Activated CD8-positive, alpha-beta memory T cell treated with anti-CD3 and anti-CD28 coated beads for 4 hours (primary cell): ENCODE data around the gene SIX4.

Source experiments
- DNase-seq, 2 donors: peaks; one replicate each; pipeline ENCODE4 v3.0.0-alpha.2; 2020; ENCODE audit warnings: low read depth in 2 of 2

SIX4 gene

DNA sequence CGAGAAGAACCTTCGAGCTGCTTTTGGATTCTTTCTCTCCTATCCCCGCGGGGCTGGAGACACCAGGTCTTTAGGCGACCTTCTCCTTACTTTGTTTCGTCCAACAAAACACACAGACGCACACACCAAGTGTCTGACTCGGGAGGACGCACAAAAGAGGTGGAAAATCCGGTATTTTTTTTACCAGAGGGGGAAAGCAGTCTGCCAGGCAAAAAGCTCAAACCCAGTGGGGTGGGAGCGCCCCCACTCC is 2.1 kb downstream of the SIX4 start:
- no peak for DNase-seq

DNA sequence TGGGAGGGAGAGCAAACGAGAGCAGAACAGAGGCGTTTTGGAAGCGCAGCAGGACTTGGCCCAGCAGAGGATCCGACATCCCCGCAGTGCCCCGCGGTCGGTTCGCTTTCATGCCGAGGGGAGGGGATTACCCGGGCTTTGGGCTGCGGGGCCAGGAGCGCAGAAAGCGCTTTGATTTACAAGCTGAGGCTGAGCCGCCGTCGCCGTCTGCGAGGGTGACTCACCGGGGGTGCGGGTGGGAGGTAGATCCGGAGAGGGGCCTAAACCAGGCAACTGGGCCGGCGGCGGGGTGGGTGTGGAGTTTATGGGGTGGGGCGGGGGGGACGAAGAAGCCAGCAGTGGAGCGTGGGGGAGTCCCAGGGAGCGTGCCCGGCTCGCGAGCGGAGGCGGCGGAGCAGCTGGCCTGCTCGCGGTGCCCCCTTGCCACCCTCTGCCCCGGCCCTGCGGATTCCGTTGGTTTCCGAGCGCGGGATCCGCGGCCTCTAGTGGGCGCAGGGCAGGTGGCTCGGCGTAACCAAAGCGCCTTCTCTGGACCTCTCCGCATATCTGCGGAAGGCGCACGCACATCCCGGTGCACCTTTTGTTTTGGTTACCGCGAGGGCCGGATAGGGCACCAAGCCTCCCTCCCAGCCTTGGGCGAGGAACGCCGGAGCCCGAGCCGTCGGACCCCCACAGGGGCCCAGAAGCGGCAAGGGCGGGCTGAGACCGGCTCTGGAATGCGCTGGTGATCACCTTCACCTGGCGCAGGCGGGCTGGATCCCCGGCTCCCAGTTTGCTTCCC is 2.6 kb downstream of the SIX4 start:
- DNase-seq, result peak; percentile 62 to 72

DNA sequence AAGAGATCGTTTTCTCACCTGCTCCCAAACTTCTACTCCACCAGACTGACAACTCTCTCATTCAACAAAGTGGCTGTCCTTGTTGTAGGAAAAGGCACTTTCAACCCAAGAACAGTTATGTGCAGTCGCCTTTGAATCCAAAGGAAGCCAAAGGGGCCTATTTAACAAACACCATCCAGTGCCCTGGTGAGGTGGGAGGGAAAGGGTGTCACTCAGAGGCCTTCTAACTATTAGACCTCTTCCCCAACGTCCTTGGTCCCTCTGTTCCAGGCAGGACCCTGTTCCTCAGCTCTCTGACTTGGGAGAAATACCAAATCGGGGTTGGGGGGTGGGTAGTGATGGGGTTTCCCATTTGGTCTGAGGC is 3.2 kb downstream of the SIX4 start:
- no peak for DNase-seq

DNA sequence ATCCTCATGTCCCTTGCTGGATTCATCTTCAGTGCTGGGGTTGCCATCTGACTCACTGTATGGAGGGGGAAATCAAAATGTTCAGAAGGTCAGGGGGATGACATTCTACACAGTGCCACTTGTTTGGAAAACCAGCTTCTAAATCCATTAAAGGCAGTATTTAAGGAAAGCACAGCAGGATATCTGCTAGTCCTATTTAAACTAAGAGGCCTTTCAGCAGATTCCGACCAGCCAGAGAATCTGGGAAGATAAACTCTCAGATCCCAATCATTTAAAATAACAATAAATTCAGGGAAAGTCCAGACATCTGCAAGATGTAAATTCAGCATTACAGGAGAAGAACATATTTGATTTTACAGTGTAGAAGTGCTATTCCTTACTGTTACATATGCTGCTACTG is 3.8 kb downstream of the SIX4 start:
- DNase-seq, result no peak

DNA sequence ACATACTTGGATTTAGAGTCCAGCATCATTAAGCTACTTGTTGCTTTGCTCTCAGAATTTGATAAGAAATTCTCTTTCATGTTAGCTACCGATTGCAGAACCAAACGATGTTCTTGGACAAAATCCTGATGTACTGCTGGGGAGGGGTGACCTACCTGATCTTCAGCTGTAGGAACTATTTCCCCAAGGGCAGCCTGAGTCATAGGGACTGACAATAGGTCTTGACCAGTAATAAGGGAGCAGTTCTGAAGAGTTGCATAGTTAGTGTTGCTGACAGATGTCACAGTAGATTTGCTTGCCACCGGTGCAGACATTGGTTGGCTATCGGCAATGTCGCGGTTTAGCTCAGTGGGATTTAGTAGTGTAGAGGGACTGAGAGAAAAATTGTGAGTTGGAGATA is 10.6 kb downstream of the SIX4 start:
- no peak for DNase-seq

DNA sequence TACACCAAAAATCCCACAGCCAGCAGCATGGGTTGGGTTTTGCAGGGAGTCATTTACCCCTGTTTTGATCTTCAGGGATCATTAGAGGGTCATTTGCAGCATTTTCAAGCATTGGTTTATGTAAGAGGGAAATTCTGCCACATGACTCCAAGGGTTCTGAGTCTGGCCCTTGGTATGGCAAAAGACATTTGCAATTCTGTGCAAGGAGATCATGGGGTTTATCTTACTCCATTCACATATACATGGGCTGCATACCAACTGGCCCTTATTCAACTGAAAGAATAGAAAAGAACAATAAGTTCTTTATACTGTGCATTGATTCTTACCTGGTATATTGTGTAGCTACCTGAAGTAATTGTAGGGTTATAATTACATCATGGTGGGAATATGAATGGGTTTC is 13.7 kb downstream of the SIX4 start:
- no peak for DNase-seq

DNA sequence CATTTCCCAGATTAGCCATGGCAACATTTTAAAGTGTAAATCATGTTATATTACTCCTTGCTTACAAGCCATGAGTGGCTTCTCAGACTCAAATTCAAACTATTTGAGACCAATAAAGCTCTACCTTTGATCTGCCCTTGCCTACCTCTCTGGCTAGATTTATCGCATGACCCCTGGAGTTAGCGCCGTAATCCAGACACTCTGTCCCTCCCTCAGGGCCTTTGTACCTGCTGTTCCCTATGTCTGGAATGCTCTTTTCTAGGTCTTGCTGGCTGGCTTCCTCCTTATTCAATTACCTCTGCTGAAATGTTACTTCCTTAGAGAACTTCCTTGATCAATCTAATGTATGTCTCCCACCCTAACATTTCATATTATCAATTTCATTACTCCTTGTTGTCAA is 16.3 kb downstream of the SIX4 start:
- DNase-seq, result no peak

DNA sequence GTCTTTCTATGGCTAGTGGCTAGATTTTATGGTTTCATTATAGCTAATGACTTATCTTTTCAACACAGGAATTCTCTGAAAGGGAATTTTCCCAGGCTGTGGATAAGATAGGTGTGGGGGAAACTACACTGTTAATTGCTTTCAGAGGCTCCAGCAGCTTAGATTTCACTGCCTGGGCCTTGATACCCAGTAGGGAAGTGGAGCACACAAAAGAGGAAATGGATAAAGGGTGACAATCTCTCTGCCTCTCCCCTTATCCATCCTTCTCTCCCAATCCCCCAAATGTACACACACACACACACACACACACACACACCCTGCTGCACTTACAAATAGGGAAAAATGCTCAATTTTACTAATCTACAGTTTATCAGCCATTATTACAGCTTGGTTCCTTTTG is 19.1 kb downstream of the SIX4 start:
- DNase-seq, result no peak

DNA sequence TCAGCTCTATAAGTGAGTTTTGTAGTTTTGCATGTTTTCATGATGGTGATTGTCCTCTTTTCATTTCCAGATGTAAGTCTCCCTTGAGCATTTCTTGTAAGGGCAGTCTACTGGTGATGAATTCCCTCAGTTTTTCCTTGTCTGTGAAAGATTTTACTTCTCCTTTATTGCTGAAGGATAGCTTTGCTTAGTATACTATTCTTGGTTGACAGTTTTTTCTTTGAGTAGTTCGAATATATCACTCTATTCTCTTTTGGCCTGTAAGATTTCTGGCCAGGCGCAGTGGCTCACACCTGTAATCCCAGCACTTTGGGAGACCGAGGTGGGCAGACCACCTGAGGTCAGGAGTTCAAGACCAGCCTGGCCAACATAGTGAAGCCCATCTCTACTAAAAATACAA is 23.6 kb downstream of the SIX4 start:
- no peak for DNase-seq

DNA sequence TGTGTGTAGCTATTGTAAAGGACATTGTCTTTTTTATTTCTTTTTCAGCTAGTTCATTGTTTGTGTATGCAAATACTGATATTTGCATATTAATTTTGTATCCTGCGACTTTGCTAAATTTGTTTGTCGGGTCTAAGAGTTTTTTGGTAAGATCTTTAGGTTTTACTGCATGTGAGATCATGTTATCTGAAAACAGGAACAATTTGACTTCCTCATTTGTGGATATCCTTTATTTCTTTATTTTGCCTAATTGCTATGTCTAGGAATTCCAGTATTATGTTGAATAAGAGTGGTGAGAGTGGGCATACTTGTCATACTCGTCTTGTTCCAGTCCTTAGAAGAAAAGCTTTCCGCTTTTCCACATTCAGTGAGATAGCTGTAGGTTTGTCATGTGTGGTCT is 28.8 kb downstream of the SIX4 start:
- DNase-seq, result no peak

DNA sequence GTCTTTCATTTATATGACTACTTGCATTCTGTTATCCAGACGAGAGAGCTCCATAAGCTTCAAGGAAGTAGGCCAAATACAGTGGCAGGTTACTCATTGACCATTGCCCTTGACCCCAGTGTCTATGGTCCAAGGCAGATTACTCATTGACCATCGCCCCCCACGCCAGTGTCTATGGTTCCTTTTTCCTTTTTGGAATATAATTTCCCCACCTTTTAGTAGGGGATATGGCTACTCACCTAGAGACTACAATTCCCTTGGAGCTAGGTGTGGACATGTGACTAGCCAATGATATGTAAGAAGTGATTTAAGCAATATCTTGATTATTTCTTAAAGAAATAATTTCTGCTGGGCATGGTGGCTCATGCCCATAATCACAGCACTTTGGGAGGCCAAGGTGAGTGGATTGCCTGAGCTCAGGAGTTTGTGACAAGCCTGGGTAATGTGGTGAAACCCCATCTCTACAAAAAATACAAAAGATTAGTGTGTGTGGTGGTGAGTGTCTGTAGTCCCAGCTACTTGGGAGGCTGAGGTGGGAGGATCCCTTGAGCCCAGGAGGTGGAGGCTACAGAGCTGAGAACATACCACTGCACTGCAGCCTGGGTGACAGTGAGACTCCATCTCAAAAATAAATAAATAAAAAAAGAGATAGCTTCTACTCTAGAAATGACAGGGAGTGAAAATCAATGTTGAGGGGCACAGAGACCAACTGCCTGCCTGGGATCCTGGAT is 32.6 kb downstream of the SIX4 start:
- DNase-seq, result no peak

DNA sequence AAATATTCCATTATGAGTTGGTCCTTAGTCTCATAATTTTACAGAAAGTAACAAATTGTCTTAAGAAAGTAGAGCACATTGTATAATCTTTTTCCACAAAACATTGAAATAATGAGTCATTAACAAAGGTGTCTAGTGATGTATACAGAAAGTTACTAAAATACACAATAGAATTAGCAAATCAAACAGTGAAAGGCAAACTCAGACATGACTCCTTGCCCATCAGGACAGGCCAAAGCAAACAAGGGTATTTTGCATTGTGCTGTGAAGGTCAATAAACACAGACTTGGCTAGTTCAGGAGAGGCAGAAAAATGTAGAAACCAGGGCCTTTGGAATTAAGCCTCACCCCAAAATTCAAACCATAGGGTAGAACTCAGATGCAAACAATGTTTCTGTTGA is 37.3 kb downstream of the SIX4 start:
- no peak for DNase-seq

DNA sequence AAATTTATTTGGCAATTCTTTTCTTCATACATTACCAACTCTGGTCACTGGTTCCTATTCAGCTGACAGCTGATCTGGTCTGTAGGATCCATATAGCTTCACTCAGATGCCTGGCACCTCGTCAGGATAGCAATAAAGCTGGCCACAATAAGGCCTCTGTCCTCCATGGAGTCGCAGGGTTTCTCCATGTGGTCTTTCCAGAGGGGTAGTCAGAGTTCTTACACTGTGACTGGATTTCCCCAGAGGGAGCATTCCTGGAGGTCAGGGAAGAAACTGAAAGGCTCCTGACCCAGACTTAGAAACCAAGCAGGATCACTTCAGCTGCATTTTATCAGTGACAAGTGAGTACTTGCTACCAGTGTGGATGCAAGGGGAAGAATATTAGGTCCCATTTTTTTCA is 39.9 kb downstream of the SIX4 start:
- no peak for DNase-seq

DNA sequence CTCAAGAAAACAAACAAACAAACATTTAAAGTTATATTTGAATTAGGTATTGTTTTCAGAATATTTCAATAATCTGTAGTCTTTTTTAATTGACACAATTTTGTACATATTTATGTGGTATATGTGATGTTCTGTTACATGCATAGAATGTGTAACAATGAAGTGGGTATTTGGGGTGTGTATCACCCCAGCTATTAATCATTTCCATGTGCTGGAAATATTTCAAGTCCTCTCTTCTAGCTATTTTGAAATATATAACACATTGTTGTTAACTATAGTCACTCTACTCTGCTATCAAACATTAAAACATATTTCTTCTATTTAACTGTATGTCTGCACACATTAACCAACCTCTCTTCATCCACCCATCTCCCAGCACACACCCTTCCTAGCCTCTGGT is 42.9 kb downstream of the SIX4 start:
- no peak for DNase-seq

DNA sequence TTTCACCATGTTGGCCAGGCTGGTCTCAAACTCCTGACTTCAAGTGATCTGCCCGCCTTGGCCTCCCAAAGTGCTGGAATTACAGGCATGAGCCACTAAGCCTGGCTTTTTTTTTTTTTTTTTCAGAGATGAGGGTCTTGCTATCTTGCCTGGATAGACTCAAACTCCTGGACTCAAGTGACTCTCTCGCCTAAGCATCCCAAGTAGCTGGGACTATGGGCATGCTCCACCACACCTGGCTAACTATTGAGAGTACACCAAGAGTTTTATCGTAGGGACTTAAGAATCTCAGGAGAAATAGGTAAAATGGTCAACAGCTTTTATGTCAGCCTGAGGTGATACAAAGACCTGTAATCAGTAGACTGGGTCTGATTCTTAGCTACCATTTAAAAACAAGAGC is 43.6 kb downstream of the SIX4 start:
- DNase-seq, result no peak

DNA sequence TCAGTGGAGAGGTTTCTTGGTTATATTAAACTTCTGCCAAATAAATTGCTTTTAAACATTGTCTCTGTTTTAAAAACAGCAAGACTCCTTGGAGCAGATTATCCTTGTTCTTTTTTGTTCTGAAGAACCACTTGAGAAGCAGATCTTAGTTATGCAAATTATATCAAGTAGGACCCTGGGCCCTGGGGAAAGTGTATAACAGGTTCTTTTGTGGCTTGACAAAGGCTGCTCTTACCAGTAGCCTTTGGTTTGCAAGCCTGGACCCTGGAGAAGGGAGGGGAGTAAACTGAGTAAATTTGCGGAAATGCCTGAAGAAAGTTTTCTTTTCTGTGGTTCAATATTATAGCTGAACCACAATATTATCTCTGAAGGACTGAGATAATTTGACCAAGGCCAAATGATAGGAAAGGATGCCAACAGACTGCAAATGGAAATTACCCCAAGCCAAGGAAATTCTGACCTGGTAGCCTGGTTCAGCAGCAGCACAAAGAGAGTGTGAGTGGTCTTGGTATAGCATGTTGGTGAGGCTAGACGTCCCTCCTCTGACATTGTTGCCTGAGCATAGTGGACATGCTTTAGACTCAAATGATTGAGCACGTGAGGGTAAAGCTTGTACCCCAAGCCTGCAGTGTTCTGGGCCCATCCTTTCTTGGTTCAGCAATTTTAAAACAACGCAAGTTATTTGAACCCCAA is 44.4 kb downstream of the SIX4 start:
- no peak for DNase-seq

DNA sequence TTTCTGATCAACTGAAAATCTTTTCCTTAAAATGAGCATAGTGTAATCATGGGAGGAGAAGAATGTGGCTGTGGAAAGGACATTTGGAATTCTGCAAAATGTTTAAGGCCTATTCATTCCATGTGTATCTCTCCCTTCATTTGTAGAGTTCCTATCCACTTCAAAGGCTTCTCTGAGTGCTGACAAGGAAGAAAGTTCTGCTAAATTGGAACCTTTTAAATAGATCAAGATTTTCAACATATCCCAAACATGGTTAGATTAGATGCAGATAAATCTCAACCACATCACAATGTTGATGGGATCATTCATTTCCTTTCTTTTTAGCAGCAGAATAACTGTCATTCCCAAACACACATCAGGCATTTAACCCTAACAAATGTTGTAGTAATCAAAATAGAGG is 46.5 kb downstream of the SIX4 start:
- DNase-seq, result no peak

DNA sequence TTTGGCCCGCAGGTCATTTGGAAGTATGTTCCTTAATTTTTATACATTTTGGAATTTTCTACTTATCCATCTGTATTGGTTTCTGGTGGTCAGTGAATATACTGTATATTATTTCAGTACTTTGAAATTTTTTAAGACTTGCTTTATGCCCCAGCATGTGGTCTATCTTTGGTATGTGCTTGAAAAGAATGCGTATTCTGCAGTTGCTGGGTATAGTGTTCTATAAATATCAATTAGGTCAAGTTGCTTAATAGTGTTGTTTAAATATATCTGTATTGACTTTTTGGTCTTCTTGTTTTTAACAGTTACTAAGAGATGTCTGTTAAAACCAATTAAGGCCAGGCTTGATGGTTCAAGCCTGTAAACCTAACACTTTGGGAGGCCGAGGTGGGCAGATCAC is 53.2 kb downstream of the SIX4 start:
- DNase-seq, result no peak

DNA sequence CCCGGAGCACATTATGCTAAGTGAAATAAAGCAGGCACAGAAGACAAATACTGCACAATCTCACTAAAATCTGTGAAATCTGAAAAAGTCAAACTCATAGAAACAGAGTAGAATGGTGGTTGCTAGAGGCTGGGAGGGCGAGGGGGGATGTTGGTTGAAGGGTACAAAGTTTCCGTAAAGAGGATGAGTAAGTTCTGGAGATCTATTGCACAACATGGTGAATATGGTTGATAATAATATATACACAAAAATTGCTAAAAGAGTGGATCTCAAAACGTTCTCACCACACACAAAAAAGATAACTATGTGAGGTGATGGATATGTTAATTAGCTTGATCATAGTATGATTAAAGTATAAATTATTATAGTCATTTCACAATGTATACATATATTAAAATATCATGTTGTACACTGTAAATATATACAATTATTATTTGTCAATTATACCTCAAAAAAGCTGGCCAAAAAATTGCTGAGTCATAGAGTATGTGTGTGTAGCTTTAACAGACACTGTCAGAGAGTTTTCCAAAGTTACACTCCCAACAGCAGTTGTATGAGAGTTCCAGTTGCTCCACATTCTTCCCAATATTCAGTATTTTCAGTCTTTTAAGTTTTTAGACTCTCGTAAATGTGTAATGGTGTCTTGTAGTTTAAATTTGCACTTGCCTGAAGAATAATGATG is 55.6 kb downstream of the SIX4 start:
- no peak for DNase-seq

DNA sequence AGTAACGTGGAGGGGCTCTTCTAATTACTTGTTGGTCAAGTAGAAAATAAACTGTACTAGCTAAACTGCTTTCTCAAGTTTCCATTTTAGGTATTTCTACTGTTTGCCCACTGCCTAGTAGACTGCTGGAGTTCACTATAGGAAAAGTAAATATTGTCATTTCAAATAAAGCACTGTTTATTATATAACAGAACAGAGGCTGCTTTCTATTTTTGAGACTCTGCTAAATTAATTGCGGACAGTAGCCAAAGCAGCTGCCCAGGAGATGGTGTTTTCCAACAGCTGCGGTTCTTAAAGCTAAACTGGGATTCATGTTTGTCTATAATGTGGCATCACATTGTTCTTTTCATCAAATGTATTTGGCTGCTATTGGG is 59.0 kb downstream of the SIX4 start:
- no peak for DNase-seq

DNA sequence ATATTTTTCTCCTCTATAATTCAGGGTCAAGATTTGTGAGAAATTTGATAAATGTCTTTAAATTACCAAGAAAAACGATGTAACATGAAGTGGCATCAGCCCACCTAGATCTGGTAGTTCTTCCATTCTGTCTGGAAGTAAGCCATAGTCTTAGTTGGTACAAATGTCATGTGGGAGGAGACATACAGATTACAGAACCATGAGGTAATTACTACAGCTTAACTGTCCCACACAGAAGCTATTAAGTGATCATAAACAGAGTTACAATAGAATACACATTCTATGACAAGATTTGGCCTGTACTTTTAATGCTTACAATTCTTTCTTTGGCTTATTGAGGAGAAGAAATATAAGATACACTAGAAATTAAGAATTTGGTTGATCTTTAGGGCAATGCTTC is 61.2 kb downstream of the SIX4 start:
- no peak for DNase-seq

DNA sequence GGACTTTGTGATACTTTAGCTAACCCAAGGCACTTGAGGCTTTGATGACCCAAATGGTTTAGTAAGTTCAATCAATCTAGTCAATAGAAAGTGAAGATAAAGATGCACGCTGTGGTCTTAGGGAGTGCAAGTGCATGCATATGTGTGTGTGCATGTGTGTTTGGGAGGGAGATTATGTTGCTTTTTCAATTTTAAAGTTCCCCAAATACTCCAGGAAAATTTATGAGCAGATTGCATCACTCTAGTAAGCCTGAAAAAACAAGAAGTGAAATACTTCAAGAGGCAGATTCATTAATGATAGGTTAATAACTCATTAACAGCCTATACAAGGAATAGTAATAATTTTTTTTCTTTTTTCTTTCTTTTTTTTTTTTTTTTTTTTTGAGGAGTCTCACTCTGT is 62.4 kb downstream of the SIX4 start:
- DNase-seq, result no peak
